B cell (primary cell): ENCODE data around the gene MARCHF10.

Source experiments
- EZH2 ChIP-seq: IDR thresholded peaks from 2 replicates; pipeline ENCODE4 v1.6.1; 2012; ENCODE audit warnings: borderline replicate concordance, low read depth, mild to moderate bottlenecking, moderate library complexity, low read length; ENCODE audit not compliant: insufficient read depth, poor library complexity, severe bottlenecking
- TF ChIP-seq, protein P1 (sequence below): fragments of 200-600 bp; IDR thresholded peaks from one replicate; pipeline ENCODE4 v1.8.0; 2022; ENCODE audit warnings: antibody characterized with exemption, mild to moderate bottlenecking

GRCh38 chr17:62665599-62665998, 142.5 kb downstream of the MARCHF10 start:
- TF ChIP-seq, protein P1, sequence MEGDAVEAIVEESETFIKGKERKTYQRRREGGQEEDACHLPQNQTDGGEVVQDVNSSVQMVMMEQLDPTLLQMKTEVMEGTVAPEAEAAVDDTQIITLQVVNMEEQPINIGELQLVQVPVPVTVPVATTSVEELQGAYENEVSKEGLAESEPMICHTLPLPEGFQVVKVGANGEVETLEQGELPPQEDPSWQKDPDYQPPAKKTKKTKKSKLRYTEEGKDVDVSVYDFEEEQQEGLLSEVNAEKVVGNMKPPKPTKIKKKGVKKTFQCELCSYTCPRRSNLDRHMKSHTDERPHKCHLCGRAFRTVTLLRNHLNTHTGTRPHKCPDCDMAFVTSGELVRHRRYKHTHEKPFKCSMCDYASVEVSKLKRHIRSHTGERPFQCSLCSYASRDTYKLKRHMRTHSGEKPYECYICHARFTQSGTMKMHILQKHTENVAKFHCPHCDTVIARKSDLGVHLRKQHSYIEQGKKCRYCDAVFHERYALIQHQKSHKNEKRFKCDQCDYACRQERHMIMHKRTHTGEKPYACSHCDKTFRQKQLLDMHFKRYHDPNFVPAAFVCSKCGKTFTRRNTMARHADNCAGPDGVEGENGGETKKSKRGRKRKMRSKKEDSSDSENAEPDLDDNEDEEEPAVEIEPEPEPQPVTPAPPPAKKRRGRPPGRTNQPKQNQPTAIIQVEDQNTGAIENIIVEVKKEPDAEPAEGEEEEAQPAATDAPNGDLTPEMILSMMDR, result no peak
- no peak for TF ChIP-seq EZH2
